CD4-positive, alpha-beta T cell treated with Interleukin-17A for 4 hours (primary cell): ENCODE results near the gene GGCT.
"Not testable (repeated sequence)": the region's sequence is repeated elsewhere in the genome, so short reads cannot be mapped to it uniquely, and the experiment has no call there.

Source experiments
- DNase-seq: peaks from one replicate; pipeline ENCODE4 v3.0.0-alpha.2; 2020; ENCODE audit warnings: mixed read lengths

The GGCT gene, protein sequence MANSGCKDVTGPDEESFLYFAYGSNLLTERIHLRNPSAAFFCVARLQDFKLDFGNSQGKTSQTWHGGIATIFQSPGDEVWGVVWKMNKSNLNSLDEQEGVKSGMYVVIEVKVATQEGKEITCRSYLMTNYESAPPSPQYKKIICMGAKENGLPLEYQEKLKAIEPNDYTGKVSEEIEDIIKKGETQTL

DNA sequence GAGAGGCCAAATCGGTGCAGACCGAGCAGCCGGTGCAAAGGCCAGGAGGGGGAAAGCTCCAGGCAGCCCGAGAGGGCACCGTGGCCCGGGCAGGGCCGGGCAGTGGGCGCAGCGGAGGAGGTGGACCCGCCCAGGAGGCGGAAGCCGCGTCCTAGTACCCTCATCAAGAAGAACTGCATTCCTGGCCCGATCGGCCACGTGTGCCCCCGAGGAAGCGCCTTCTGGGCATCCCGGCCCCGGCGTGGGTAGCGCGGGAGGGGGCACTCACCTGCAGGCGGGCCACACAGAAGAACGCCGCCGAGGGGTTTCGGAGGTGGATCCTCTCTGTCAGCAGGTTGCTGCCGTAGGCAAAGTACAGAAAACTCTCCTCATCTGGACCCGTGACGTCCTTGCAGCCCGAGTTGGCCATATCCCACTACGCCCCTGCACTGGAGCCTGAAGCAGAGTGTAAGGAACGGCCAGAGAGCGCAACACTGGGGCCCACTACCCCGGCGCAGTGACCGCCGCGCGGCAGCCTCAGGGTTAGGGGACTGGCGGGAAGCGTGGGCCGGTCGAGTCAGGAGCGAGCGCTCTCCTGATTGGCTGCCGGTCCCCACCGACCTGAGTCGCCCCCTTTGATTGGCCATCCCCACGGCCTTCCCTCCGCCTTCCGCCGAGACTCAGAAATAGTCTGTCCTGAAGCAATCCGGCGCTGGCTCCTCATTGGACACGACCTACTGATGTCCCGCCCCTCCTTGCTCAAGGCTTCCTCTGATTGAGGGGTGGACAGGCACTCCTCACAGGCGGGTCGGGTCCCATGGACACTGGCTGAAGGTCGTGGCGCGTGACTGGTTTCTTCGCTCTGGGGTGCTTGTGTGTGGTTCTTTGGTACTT is at the start of gene GGCT:
Gene GGCT (minus strand): TSS at position 529 of the 873 bp plus-strand sequence. CDS start 120 bp downstream, at position 409.
- peak; percentile 96 for DNase-seq

DNA sequence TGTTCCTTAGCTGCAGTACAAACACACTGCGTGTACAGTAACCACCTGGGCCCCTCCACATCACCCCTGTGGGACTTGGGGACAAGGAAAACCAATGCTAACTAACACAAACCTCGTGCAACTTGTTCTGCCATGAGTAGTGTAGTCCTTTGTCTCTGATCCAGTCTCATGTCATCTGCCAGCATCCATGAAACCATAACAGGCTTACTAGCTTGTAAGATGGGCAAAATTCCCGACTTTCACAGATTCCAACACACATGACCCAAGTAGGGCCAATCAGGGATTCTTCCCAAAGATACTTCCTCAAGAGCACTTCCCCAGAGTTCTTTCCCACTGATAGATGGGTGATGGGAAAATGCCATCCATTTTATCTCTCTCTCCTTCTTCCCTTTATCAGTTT is 48.9 kb upstream of the GGCT start:
- no peak for DNase-seq

DNA sequence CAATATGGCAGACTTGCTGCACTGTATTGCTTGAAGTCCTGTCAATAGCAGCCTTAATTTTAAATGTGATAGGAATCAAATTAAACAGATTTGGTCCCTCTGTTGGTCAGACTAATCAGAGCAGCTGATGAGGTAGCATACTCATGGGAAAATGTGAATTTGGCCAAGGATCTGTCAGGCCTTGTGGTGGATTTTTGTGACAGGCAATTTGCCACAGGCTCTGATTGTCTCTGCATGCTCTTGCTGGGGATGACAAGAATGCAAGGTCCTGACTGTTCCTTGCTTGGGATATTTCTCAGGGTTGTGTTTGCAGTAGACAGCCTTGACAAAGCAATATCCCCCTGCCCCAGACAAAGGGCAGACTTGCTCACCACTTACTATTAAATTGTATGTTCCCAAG is 48.5 kb upstream of the GGCT start:
- DNase-seq = no peak

DNA sequence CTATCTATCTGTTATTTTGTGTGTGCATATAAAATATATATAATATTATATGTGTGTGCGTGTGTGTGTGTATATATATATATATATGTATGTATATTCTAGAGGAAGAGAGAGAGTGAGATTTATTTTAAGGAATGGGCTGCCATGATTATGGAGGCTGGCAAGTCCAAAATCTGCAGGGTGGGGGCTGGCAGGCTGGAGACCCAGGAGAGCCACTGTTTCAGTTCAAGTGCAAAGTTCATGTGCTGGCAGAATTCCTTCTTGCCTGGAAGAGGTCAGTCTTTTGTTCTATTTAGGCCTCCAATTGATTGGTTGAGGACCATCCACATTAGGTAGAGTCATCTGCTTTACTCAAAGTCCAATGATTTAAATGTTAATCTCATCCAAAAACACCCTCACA is 47.7 kb upstream of the GGCT start:
- DNase-seq = no peak

DNA sequence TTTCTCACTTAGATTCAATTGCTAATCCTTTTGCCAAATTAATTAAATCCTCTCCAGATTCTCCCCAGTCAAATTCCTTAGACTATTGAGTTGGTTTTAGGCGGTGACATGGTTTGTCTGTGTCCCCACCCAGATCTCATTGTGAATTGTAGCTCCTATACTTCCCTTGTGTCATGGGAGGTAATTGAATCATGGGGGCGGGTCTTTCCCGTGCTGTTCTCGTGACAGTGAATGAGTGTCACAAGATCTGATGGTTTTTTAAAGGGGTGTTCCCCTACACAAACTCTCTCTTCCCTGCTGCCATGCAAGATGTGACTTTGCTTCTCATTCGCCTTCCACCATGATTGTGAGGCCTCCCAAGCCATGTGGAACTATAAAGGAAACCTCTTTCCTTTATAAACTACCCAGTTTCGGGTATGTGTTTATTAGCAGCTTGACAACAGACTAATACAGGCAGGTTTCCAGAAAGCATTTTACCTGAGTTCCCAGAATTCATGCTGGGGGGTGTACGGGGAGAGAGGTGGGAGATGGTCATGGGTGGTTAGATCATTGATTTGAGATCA is 45.4 kb upstream of the GGCT start:
- no peak for DNase-seq

DNA sequence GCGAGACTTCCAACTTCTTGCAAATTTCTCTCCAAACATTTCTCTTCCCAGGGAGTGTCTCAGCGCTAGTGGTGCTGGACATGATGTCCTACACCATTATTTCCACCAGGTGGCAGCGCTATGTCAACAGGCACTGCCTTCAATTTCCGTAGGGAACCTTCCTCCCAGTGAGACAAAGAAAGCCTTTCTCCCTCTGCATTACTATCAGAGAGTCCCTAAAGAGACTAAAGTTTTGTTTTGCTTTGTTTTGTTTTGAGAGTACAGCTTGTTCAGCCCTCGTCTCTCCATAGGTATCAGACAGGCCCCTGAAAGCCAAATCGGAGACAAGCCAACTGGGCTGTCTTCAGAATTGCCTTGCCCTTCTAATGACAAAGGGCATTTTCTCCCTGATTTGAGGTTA is 44.2 kb upstream of the GGCT start:
- DNase-seq = peak; percentile 51

DNA sequence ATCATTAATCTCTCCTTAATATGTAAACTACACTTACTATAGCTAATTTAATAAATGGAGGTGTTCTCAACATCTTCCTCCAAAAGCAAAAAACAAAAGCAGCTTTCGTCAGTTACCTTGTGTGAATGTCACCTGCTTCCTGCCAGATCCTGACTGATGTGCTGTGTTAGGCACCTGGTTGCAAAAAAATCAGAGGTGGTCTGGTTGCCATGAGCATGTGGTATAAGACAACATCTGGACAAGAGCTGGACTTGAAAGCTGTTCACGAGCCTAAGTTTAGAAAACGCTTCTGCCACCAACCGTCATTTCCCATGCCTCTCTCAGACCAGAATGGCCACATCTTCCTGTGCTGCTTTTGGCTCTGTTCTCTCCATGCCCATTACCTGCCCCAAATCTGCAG is 42.0 kb upstream of the GGCT start:
- no peak for DNase-seq

DNA sequence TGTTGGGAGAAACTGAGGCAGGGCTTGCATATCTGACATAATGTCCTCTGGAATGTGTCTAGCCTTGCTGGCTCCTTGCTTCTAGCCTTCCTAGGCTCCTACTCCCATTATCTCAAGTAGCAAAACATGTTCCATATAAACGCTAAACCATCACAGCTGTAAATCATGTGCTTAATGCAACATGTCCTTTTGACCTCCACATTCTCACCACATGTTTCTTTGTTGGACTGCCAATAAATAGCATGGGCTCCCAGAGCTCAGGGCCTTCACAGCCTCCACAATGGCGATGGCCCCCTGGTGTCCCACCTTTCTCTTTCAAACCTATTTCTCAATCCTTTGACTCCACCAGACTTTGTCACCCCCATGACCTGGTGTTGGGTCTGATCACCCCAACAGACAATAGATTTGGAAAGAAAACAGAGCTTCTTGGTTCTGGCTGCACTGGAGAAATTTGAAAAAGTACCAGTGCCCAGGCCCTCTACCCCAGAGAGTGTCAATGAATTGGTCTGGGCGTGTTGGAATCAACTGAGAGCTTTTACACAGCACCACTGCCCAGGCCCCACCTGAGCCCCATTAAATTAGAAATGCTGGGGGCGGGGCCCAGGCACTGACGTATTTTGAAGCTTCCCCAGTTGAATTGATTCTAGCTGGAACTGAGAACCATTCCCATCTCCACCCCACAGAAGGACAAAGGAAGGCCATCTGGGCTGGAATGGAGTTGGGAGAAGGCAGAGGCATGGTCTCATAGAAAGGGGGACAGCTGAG is 41.3 kb upstream of the GGCT start:
- DNase-seq = no peak

DNA sequence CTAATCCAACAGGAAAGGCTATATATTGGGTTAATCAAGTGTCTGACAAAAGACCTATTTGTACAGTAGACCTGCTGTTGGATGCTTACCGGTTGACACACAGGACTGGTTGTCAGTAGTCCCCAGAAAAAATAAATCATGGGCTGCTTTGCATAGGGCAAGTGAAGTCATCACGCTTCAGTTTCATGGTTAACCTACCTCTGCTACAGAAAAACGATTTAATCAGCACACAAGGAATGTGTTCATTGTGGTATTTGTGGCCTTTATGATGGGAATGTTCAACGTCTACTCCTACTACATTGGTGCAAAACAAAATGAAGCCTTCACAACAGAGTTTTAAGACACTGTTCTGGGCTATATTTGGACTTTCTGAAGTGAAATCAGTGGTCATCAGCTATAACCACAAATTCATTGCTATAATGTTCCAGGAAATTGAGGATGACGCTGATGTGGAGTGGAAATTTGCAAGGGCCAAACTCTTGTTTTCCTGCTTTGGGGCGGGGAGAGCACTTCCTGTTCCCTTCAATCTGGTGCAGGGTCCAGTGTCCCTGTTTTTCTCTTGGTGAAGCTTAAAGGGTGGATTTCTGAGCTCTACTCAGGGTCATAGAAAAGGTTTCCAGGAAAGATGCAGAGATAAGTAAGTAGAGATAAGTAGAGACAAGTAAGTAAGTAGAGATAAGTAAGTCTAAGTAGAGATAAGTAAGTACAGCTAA is 39.3 kb upstream of the GGCT start:
- DNase-seq = no peak

DNA sequence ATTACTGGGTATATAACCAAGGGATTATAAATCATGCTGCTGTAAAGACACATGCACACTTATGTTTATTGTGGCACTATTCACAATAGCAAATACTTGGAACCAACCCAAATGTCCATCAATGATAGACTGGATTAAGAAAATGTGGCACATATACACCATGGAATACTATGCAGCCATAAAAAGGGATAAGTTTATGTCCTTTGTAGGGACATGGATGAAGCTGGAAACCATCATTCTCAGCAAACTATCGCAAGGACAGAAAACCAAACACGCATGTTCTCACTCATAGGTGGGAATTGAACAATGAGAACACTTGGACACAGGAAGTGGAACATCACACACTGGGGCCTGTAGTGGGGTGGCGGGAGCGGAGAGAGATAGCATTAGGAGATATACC is 38.5 kb upstream of the GGCT start:
- not testable (repeated sequence) for DNase-seq

DNA sequence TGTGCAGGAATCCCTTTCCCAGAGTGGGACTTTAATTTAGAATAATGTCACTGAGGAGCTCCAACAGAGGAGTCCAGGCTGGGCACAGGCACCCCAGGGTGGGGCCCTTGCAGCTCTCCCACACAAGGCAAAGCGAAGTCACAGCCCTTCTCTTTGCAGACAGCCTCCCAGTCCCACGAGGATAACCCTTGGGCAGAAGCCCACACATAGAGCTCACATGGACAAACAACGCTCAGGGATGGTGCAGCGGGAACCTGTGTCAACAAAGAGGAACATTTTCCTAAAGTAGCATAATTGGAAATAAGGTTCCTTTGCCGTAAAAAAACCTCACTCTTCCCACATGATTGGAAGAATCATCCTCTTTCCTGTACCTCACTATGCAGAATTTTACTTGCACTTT is 29.3 kb upstream of the GGCT start:
- no peak for DNase-seq

DNA sequence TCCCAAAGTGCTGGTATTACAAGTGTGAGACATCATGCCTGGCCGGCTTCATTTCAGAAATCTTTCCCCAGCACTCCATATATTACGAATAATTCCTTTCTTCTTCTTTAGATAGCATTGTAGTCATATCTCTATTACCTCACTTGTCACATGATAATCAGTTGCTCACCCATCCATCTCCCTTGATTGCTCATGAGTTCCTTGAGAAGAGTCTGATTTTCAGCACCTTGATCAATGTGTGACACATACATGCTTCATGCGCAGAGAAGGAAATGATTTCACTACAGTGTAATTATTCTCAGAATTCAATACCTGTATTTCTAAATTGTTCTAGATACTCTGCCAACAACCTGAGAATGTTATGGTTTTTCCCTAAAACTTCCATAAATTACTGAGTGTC is 26.7 kb upstream of the GGCT start:
- no peak for DNase-seq

DNA sequence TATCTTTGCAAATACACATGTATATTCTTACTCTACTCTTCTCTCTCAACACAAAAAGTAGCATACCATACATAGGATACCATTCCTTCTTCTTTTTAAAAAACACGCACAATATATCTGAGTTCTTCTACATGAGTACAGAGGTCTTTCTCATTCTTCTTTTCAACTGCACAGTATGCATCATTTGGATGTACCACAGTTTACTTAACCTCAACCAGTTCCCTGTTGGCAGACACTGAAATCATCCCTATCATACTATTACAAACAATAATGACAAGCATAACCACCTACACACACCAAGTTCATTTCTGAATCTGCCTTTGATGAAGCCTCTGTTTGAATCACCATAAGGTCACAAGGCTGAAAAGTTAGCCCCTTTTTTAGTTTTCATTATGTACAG is 25.7 kb upstream of the GGCT start:
- DNase-seq = no peak

DNA sequence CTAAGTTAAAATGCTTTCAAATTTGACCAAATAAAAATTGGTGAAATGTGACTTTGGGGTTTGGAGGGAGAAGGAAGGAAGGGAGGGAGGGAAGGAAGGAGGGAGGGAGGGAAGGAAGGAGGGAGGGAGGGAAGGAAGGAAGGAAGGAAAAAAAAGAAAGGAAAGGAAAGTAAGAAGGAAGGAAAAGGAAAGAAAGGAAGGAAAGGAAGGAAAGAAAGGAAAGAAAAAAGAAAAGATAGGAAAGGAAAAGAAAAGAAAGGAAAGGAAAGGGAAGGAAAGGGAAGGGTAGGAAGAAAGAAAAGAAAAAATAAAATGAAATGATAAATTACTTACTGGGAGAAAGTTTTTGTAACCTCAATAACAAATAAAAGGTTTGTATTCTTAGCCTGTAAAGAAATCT is 24.1 kb upstream of the GGCT start:
- DNase-seq = no peak

DNA sequence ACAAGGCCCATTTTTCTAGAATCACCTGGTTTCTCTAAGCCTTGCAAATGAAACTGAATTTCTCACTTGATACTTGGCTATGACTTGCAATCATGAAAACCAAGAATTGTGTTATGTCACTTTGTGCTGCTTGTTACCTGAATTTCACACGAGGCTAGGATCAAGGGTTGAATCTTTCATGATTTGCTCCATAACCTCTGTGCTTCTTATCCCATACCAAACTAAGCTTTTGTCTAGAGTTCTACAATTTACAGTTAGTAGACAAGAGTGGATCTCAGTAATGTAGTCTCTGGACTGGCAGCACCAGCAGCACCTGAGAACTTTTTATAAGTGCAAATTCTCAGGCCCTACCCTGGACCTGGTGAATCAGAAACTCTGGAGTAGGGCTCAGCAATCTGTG is 22.7 kb upstream of the GGCT start:
- DNase-seq = not testable (repeated sequence)

DNA sequence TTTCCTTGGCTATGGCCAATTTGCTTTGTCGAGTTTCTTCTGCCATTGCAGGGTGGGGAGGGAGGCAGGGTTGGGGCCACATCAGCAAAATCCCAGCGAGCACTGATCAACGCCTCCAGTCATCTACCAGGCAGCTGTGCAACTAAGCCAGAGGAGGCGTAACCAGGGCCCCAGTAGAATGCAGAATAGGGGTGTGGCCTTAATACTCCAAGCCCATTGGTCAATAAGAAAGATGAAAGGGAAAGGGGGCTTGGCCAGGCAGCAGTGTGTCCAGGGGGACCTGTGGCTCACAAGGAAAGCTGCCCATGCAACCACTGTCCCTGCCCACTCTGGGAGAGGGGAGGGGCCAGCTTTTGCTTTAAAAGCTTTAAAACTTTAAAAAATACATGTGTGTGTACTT is 21.5 kb upstream of the GGCT start:
- no peak for DNase-seq

DNA sequence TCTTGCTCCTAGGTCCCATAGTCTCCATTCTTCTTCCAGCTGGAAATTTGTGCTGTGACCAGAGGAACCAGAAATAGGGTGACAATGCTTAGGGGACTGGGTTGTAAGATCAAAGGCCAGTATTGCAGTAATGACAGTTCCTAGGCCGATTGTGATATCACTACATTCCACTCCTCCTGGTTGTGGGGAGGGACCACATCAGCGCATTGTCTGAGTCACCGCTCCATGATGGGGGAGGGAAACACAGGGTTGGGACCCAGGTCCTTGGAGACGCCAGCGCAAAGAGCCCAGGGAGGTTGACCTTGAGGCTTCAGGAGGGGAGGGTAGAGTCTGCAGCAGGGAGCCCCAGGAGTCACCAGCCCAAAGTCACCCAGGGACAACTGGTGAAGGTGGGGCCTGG is 20.8 kb upstream of the GGCT start:
- no peak for DNase-seq

DNA sequence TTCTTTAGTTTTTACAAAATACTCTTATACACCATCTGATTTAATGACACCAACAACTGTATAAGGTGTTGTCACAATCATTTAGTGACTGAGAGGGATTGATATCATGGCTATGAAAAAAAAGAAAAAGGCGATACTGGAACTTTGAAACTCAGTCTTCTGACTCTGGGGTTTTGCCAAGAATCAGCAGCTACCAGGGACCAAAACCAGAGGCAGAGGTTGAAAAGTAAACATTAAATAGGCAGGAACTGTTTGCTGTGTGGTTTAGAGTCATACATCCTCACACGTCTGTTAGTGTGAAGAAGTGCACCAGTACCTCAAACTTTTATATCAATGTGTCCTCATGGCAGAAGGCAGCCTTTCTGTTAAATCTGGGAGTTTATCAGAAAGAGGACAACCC is 19.9 kb upstream of the GGCT start:
- no peak for DNase-seq

DNA sequence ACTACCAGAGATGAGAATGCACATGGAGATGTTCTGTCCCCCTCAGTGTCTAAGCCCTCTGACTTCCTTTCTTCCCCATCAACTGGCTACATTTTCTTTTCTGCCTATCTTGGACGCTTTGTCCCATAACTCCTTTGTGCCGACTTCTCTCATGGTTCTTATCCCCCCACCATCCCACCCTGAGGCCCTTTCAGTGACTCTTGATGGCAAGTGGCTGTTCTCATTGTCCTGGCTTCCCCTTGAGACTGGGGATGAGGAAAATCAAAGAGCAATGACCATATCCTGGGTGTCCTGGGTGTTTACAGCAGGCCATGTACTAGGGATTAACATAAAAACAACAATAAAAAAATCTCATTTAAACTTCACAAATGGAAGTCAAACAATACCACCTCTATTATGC is 18.8 kb upstream of the GGCT start:
- no peak for DNase-seq

DNA sequence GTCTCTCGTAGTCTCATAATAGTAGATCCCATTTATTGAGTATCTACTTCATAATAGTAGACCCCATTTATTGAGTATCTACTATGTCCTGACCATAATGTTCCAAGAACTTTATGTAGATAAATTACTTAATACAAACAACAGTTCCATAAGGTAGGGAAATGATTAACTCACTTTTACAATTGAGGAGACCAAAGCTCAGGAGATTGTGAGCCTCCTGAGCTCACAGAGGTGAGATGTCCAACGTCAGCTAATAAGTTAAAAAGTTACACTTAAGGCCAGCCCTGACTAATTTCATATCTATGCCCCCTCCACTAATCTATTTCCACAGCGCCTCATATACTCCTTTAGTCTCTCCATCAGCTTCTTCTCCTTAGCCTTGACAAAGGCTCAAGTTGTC is 17.5 kb upstream of the GGCT start:
- no peak for DNase-seq

DNA sequence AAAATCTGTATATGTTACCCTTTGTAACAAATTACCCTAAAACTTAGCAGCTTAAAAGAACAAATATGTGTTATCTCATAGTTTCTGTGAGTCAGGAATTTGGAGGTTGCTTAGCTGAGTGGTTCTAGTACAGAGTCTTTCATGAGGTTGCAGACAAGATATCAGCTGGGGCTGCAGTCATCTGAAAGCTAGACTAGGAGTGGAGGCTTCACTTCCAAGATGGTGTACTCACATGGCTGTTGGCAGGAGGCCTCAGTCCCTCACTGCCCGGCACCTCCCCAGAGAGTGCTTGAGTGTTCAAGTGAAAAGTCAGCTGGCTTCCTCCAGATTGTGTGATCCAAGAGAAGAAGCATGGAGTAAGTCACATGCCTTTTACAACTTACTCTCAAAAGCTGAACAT is 16.9 kb upstream of the GGCT start:
- no peak for DNase-seq

DNA sequence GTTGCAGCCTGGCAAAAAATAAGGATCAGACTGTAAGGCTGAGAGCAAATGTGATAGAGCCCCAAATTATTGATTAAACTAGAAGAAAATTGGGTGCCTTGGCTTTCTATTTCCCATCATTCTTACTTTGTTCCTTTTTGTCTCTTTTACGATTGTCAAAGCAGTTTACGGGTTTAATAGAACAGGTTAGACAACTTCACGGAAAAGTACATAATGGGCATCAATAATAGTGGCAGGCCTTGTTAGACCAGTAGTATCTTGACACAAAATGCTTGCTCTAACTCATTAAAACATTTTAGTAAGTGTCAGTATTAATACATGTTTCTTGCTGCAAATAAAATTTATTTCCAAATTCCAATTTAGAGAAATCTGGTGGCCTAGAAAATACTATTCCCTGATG is 14.5 kb upstream of the GGCT start:
- no peak for DNase-seq

DNA sequence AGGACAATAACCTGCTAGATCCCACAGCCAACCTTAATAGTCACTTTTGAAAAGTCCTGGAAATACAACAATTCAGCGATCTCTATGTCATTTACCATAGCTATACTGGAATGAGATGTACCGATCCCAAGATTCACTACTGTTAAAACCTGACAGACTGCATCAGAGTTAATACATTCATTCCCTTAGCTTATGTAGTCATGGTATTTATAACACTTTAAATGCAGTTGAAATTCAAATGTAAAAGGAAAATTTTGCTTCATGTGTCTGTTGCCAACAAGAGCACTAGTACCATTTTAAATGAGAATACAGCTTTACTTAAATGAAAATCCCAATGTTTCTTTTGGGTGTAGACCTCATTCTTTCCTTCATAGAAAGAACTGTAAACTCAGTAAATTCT is 11.1 kb upstream of the GGCT start:
- DNase-seq = no peak
